ENCODE data around the gene PGF. TPM values are rescaled to one million over a fixed set of nuclear protein-coding genes. Genes with fewer than 3 reads are reported as not detected.
"Not testable (repeated sequence)": the region's sequence is repeated elsewhere in the genome, so short reads cannot be mapped to it uniquely, and the experiment has no call there.

Gene PGF
- polyA plus RNA-seq, 6 donors from 2014 or later: 0.13 to 0.65 (median 0.15) TPM; not detected in 2

- Mint-ChIP-seq H3K27me3 (peaks cover 0 to 1% (median under 1%) of the 10 kb centered on the region in 3 donors), H3K9me3 (no peaks in the 10 kb centered on the region), H3K36me3 (no peaks in the 10 kb centered on the region), H3K4me1 (peaks cover 57 to 63% (median 61%) of the 10 kb centered on the region in 3 donors), H3K27ac (peak overlapping the region in 1 of 6 donors; percentile 29), H3K4me3 (peak overlapping the region in 2 of 8 donors; percentile 37 to 42)
- DNase-seq: no peak
- no peak for ATAC-seq (ENCODE audit: low read depth in 2 of 2)
These were observed 16.6 kb downstream of the PGF start for GRCh38 chr14:74938531-74939495.

- H3K9me3 Mint-ChIP-seq: no peaks in the 10 kb centered on the region
- H3K4me3 Mint-ChIP-seq: no peak overlapping the region
- DNase-seq (no peak), ATAC-seq (ENCODE audit: low read depth in 2 of 2) (no peak)
- peak overlapping the region in 1 of 6 donors; percentile 13 for H3K27ac Mint-ChIP-seq
- H3K4me1 Mint-ChIP-seq: peaks cover 50 to 60% (median 59%) of the 10 kb centered on the region in 3 donors
- H3K36me3 Mint-ChIP-seq: no peaks in the 10 kb centered on the region
- peaks cover 6 to 9% (median 7%) of the 10 kb centered on the region in 3 donors for H3K27me3 Mint-ChIP-seq
These were observed 18.2 kb downstream of the PGF start for GRCh38 chr14:74937171-74937570.

- no peak for ATAC-seq (ENCODE audit: low read depth in 2 of 2)
- no peak overlapping the region for H3K4me3 Mint-ChIP-seq
- peak overlapping the region in 2 of 6 donors; percentile 13 to 29 for H3K27ac Mint-ChIP-seq
These were observed 18.7 kb downstream of the PGF start for GRCh38 chr14:74936731-74937130.

GRCh38 chr14:74936151-74936550 lies 19.2 kb downstream of the PGF start:
- ATAC-seq (ENCODE audit: low read depth in 2 of 2): no peak
- H3K9me3 Mint-ChIP-seq: no peaks in the 10 kb centered on the region
- DNase-seq: no peak
- H3K4me1 Mint-ChIP-seq: peaks cover 40 to 50% (median 49%) of the 10 kb centered on the region in 3 donors
- H3K27ac Mint-ChIP-seq: no peak overlapping the region
- no peaks in the 10 kb centered on the region for H3K36me3 Mint-ChIP-seq
- no peak overlapping the region for H3K4me3 Mint-ChIP-seq
- H3K27me3 Mint-ChIP-seq: peaks cover 6 to 9% (median 7%) of the 10 kb centered on the region in 3 donors

More at GRCh38 chr14:74936731-74937130, 18.7 kb downstream of the PGF start:
- no peak for DNase-seq
- peaks cover 46 to 56% (median 55%) of the 10 kb centered on the region in 3 donors for H3K4me1 Mint-ChIP-seq
- no peaks in the 10 kb centered on the region for H3K36me3 Mint-ChIP-seq
- peaks cover 6 to 9% (median 7%) of the 10 kb centered on the region in 3 donors for H3K27me3 Mint-ChIP-seq
- no peaks in the 10 kb centered on the region for H3K9me3 Mint-ChIP-seq

- peak overlapping the region in 2 of 8 donors; percentile 20 to 41 for H3K4me3 Mint-ChIP-seq
These were observed 20.1 kb downstream of the PGF start for GRCh38 chr14:74935360-74935680.

GRCh38 chr14:74934476-74935359 lies 20.7 kb downstream of the PGF start:
- peaks cover 6 to 9% (median 7%) of the 10 kb centered on the region in 3 donors for H3K27me3 Mint-ChIP-seq
- H3K4me1 Mint-ChIP-seq: peaks cover 26 to 37% (median 35%) of the 10 kb centered on the region in 3 donors
- peak overlapping the region in 3 of 8 donors; percentile 41 to 78 (median 51) for H3K4me3 Mint-ChIP-seq
- ATAC-seq (ENCODE audit: low read depth in 2 of 2) (peak; percentile 88 to 96), DNase-seq (peak; percentile 42)
- H3K9me3 Mint-ChIP-seq: no peaks in the 10 kb centered on the region
- peak overlapping the region in 3 of 6 donors; percentile 24 to 80 (median 41) for H3K27ac Mint-ChIP-seq
- H3K36me3 Mint-ChIP-seq: no peaks in the 10 kb centered on the region

More at GRCh38 chr14:74935360-74935680, 20.1 kb downstream of the PGF start:
- Mint-ChIP-seq H3K9me3 (no peaks in the 10 kb centered on the region), H3K36me3 (no peaks in the 10 kb centered on the region), H3K4me1 (peaks cover 32 to 43% (median 41%) of the 10 kb centered on the region in 3 donors), H3K27me3 (peaks cover 6 to 9% (median 7%) of the 10 kb centered on the region in 3 donors), H3K27ac (peak overlapping the region in 2 of 6 donors; percentile 24 to 41)
- no peak for ATAC-seq (ENCODE audit: low read depth in 2 of 2)
- DNase-seq: no peak

- Mint-ChIP-seq H3K9me3 (no peaks in the 10 kb centered on the region), H3K27me3 (peaks cover 6 to 9% (median 7%) of the 10 kb centered on the region in 3 donors), H3K4me1 (peaks cover 22 to 33% (median 30%) of the 10 kb centered on the region in 3 donors), H3K27ac (peak overlapping the region in 2 of 6 donors; percentile 41 to 80), H3K4me3 (peak overlapping the region in 1 of 8 donors; percentile 78), H3K36me3 (no peaks in the 10 kb centered on the region)
- DNase-seq (no peak), ATAC-seq (ENCODE audit: low read depth in 2 of 2) (peak; percentile 26 to 28)
These were observed 21.4 kb downstream of the PGF start for GRCh38 chr14:74934041-74934440.

GRCh38 chr14:74932936-74933335 lies 22.5 kb downstream of the PGF start:
- H3K27me3 Mint-ChIP-seq, H3K36me3 Mint-ChIP-seq: not testable (repeated sequence)
- H3K27ac Mint-ChIP-seq: peak overlapping the region in 1 of 6 donors; percentile 80

GRCh38 chr14:74932401-74932901 lies 22.9 kb downstream of the PGF start:
- DNase-seq: no peak
- Mint-ChIP-seq H3K27ac (peak overlapping the region in 2 of 6 donors; percentile 14 to 15), H3K4me3 (no peak overlapping the region), H3K9me3 (no peaks in the 10 kb centered on the region), H3K36me3 (no peaks in the 10 kb centered on the region), H3K27me3 (peaks cover 6 to 9% (median 7%) of the 10 kb centered on the region in 3 donors), H3K4me1 (peaks cover 14 to 29% (median 19%) of the 10 kb centered on the region in 3 donors)
- no peak for ATAC-seq (ENCODE audit: low read depth in 2 of 2)

More at GRCh38 chr14:74932936-74933335, 22.5 kb downstream of the PGF start:
- not testable (repeated sequence) for H3K9me3 Mint-ChIP-seq; ATAC-seq (ENCODE audit: low read depth in 2 of 2); H3K4me3 Mint-ChIP-seq; DNase-seq
- H3K4me1 Mint-ChIP-seq: peaks cover 14 to 29% (median 22%) of the 10 kb centered on the region in 3 donors

GRCh38 chr14:74931744-74932143 lies 23.7 kb downstream of the PGF start:
- ATAC-seq (ENCODE audit: low read depth in 2 of 2); H3K27ac Mint-ChIP-seq: not testable (repeated sequence)
- H3K4me1 Mint-ChIP-seq: peaks cover 12 to 26% (median 19%) of the 10 kb centered on the region in 3 donors

GRCh38 chr14:74929242-74929641 lies 26.2 kb downstream of the PGF start:
- peaks cover 6 to 16% (median 7%) of the 10 kb centered on the region in 3 donors for H3K4me1 Mint-ChIP-seq
- H3K36me3 Mint-ChIP-seq: no peaks in the 10 kb centered on the region
- no peak for DNase-seq
- no peak overlapping the region for H3K4me3 Mint-ChIP-seq
- ATAC-seq (ENCODE audit: low read depth in 2 of 2): no peak
- H3K27me3 Mint-ChIP-seq: peaks cover 15 to 21% (median 19%) of the 10 kb centered on the region in 3 donors
- no peak overlapping the region for H3K27ac Mint-ChIP-seq
- peaks cover 0 to 2% (median 0%) of the 10 kb centered on the region in 7 donors for H3K9me3 Mint-ChIP-seq

More at GRCh38 chr14:74931744-74932143, 23.7 kb downstream of the PGF start:
- H3K4me3 Mint-ChIP-seq, H3K27me3 Mint-ChIP-seq, DNase-seq, H3K36me3 Mint-ChIP-seq, H3K9me3 Mint-ChIP-seq: not testable (repeated sequence)

GRCh38 chr14:74927225-74927624 lies 28.2 kb downstream of the PGF start:
- Mint-ChIP-seq H3K9me3 (peaks cover 0 to 2% (median 0%) of the 10 kb centered on the region in 7 donors), H3K27ac (no peak overlapping the region), H3K36me3 (no peaks in the 10 kb centered on the region), H3K27me3 (peaks cover 6 to 17% (median 14%) of the 10 kb centered on the region in 3 donors), H3K4me1 (peaks cover 5 to 13% (median 6%) of the 10 kb centered on the region in 3 donors), H3K4me3 (no peak overlapping the region)
- no peak for ATAC-seq (ENCODE audit: low read depth in 2 of 2)
- DNase-seq: no peak

All from naive B cell (primary cell).